Thoracic aorta (tissue), 2 donors: ENCODE data around the gene ITPR3. TPM values are rescaled to one million over a fixed set of nuclear protein-coding genes. Genes with fewer than 3 reads are reported as not detected.

Experiments used
- ATAC-seq: fragments of 150-250 bp; one replicate; pipeline ENCODE4 v1.8.0; 2017; ENCODE audit warnings: low read depth; ENCODE audit not compliant: insufficient number of reproducible peaks, low FRiP score
- DNase-seq: peaks from one replicate; pipeline ENCODE4 v3.0.0-alpha.2; 2020; ENCODE audit warnings: low spot score
- H3K27ac ChIP-seq, 2 donors: fragments of 200-600 bp; sonication (generic); 1 replicate in 1 of 2; 2 replicates in 1 of 2; pipeline ENCODE4 v1.5.1; 2016; ENCODE audit warnings: mild to moderate bottlenecking in 2 of 2, moderate library complexity in 2 of 2
- H3K27me3 ChIP-seq: fragments of 200-600 bp; sonication (generic); replicated peaks from 2 replicates; pipeline ENCODE4 v1.6.0; 2016; ENCODE audit warnings: mild to moderate bottlenecking; ENCODE audit not compliant: insufficient read depth
- H3K36me3 ChIP-seq: fragments of 200-600 bp; sonication (generic); one replicate; pipeline ENCODE4 v1.5.1; 2016
- H3K4me1 ChIP-seq, 2 donors: fragments of 200-600 bp; sonication (generic); 1 replicate in 1 of 2; 2 replicates in 1 of 2; pipeline versions ENCODE4 v1.5.1 to v1.6.0; 2016; ENCODE audit warnings: low read depth in 2 of 2, mild to moderate bottlenecking in 1 of 2; ENCODE audit not compliant: control insufficient read depth in 1 of 2
- H3K4me3 ChIP-seq: fragments of 200-600 bp; sonication (generic); 2 replicates; pipeline ENCODE4 v1.5.1; 2016; ENCODE audit warnings: mild to moderate bottlenecking
- H3K9me3 ChIP-seq: fragments of 200-600 bp; sonication (generic); 2 replicates; pipeline ENCODE4 v1.5.1; 2016
- CTCF ChIP-seq: fragments of 200-600 bp; sonication (generic); IDR thresholded peaks from one replicate; pipeline ENCODE4 v1.5.1; 2019; ENCODE audit warnings: antibody characterized with exemption
- total RNA-seq, 2 donors: library from RNA; depleted of rRNA; stranded (reverse); fragments of >200 nt; gene quantifications; one replicate each; pipeline versions ENCODE4 v1.1.0 to v1.2.3, GENCODE V29; 2016

Gene ITPR3
- total RNA-seq, 2 donors from 2014 or later = 15.2 to 21.2 TPM

GRCh38 chr6:33705955-33706725, 85.0 kb downstream of the ITPR3 start:
- no peak for TF ChIP-seq CTCF
- no peak for ATAC-seq
- H3K4me3 ChIP-seq = no peak overlapping the region

GRCh38 chr6:33707771-33708170, 86.6 kb downstream of the ITPR3 start:
- TF ChIP-seq CTCF = no peak
- Histone ChIP-seq H3K27me3 (no peaks in the 10 kb centered on the region), H3K36me3 (no peaks in the 10 kb centered on the region), H3K27ac (no peak overlapping the region), H3K4me3 (no peak overlapping the region), H3K9me3 (no peaks in the 10 kb centered on the region), H3K4me1 (peaks cover 7 to 13% of the 10 kb centered on the region in 2 donors)
- DNase-seq = no peak
- no peak for ATAC-seq

More at GRCh38 chr6:33705955-33706725, 85.0 kb downstream of the ITPR3 start:
- H3K27ac ChIP-seq = no peak overlapping the region
- H3K27me3 ChIP-seq = no peaks in the 10 kb centered on the region
- no peaks in the 10 kb centered on the region for H3K36me3 ChIP-seq
- H3K4me1 ChIP-seq = peaks cover 4 to 9% of the 10 kb centered on the region in 2 donors
- no peak for DNase-seq
- H3K9me3 ChIP-seq = no peaks in the 10 kb centered on the region

- no peak overlapping the region for H3K27ac ChIP-seq
- DNase-seq (no peak), ATAC-seq (no peak)
Observed at GRCh38 chr6:33708516-33709204, 87.5 kb downstream of the ITPR3 start.

GRCh38 chr6:33709605-33710295, 88.6 kb downstream of the ITPR3 start:
- ATAC-seq = no peak
- peaks cover 7 to 13% of the 10 kb centered on the region in 2 donors for H3K4me1 ChIP-seq

More at GRCh38 chr6:33708516-33709204, 87.5 kb downstream of the ITPR3 start:
- no peaks in the 10 kb centered on the region for H3K27me3 ChIP-seq
- no peaks in the 10 kb centered on the region for H3K36me3 ChIP-seq
- no peak overlapping the region for H3K4me3 ChIP-seq
- H3K9me3 ChIP-seq = no peaks in the 10 kb centered on the region
- peaks cover 7 to 13% of the 10 kb centered on the region in 2 donors for H3K4me1 ChIP-seq
- TF ChIP-seq CTCF = no peak

More at GRCh38 chr6:33709605-33710295, 88.6 kb downstream of the ITPR3 start:
- H3K9me3 ChIP-seq = no peaks in the 10 kb centered on the region
- no peak overlapping the region for H3K4me3 ChIP-seq
- H3K27me3 ChIP-seq = no peaks in the 10 kb centered on the region
- no peaks in the 10 kb centered on the region for H3K36me3 ChIP-seq
- no peak for DNase-seq
- no peak for TF ChIP-seq CTCF
- no peak overlapping the region for H3K27ac ChIP-seq
